Umbilical cord (tissue), 2 donors: Measurements from ENCODE around the gene OPCML. TPM values are rescaled to one million over a fixed set of nuclear protein-coding genes. Genes with fewer than 3 reads are reported as not detected.
A peak's percentile ranks its signal among the peaks of the same experiment; 100 is the strongest.

Experiments
- DNase-seq: peaks from one replicate; pipeline ENCODE4 v3.0.0-alpha.2; 2015; ENCODE audit warnings: low spot score
- total RNA-seq: library from RNA; depleted of rRNA; stranded (reverse); fragments of >200 nt; gene quantifications from one replicate; pipeline ENCODE4 v1.2.3, GENCODE V29; 2014; ENCODE audit warnings: low replicate concordance; ENCODE audit not compliant: insufficient read depth

The OPCML gene
- total RNA-seq, 1 donor from 2014 or later: 4.8 TPM

GRCh38 chr11:132943357-132943705 is 589.0 kb downstream of the OPCML start:
- DNase-seq: no peak

GRCh38 chr11:132942611-132943356 is 589.5 kb downstream of the OPCML start:
- DNase-seq: no peak

GRCh38 chr11:132941761-132942160 is 590.5 kb downstream of the OPCML start:
- no peak for DNase-seq

- DNase-seq: peak; percentile 38
These were observed 591.2 kb downstream of the OPCML start for GRCh38 chr11:132941024-132941646.

- no peak for DNase-seq
These were observed 595.3 kb downstream of the OPCML start for GRCh38 chr11:132937016-132937415.

GRCh38 chr11:132935383-132935782 is 596.9 kb downstream of the OPCML start:
- no peak for DNase-seq

GRCh38 chr11:132933703-132934102 is 598.6 kb downstream of the OPCML start:
- no peak for DNase-seq

- no peak for DNase-seq
These were observed 606.4 kb downstream of the OPCML start for GRCh38 chr11:132925825-132926469.

- DNase-seq: no peak
These were observed 610.7 kb downstream of the OPCML start for GRCh38 chr11:132921597-132921996.

GRCh38 chr11:132920451-132921096 is 611.7 kb downstream of the OPCML start:
- no peak for DNase-seq

- no peak for DNase-seq
These were observed 617.7 kb downstream of the OPCML start for GRCh38 chr11:132914600-132914999.

GRCh38 chr11:132913886-132914285 is 618.4 kb downstream of the OPCML start:
- DNase-seq: no peak

- DNase-seq: no peak
These were observed 619.0 kb downstream of the OPCML start for GRCh38 chr11:132913295-132913694.

- peak; percentile 28 for DNase-seq
These were observed 621.1 kb downstream of the OPCML start for GRCh38 chr11:132911186-132911585.

- peak; percentile 11 for DNase-seq
These were observed 622.1 kb downstream of the OPCML start for GRCh38 chr11:132910011-132910760.

GRCh38 chr11:132909021-132909606 is 623.2 kb downstream of the OPCML start:
- DNase-seq: no peak

- no peak for DNase-seq
These were observed 623.9 kb downstream of the OPCML start for GRCh38 chr11:132908414-132908810.

- DNase-seq: no peak
These were observed 624.5 kb downstream of the OPCML start for GRCh38 chr11:132907651-132908413.

- no peak for DNase-seq
These were observed 627.7 kb downstream of the OPCML start for GRCh38 chr11:132904607-132905006.

- DNase-seq: no peak
These were observed 628.2 kb downstream of the OPCML start for GRCh38 chr11:132904091-132904490.
